EH (cell line): Measurements from ENCODE around the gene USP19.

Source experiments
- DNase-seq: peaks from one replicate; pipeline ENCODE4 v3.0.0-alpha.2; 2015; ENCODE audit warnings: low read depth

USP19 gene

DNA sequence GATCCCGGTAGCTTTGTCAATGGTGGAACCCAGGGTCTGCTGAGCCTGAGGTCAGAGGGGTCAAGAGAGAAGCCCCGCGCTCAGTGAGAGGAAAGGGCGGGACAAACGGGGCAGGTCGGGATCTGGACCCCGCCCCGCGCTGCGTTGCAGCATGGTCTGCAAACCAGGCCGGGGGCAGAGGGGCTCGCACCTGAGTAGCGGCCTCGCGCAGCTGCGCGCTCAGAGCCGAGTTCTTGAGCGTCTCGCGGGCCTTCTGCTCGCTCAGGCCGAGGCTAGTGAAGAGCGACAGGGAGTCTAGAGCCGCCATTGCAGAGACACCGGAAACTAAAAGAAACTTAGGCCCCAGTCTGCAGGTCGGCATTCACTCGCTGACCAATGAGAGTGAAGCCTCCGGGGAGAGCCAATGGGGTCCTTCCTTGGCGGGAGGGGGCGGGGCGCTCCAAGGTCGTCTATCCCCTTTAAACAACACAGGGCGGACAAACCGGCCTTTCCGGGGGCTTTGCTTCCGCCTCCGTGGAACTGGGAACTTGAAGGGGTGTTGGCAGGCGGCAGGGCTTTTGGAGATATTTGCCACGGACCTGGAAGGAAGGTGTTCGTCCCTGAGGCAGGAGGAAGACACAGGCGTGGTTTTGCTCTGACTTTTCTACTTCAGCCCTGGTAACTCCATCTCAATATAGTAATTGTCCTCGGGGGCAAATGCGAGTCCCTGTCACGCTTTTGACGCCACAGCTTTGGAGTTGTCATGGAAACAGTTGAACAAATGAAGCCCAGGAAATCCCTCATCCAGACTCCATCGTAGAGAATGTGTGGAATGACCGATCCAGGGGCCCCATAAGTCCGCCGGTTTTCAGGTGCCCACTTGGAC, 16.0 kb downstream of the USP19 start, which contains the start of gene QARS1:
TSS of gene QARS1 (minus strand) at position 331 of the 865 bp plus-strand sequence. CDS start at position 307, 24 bp downstream.
- peak; percentile 97 for DNase-seq

DNA sequence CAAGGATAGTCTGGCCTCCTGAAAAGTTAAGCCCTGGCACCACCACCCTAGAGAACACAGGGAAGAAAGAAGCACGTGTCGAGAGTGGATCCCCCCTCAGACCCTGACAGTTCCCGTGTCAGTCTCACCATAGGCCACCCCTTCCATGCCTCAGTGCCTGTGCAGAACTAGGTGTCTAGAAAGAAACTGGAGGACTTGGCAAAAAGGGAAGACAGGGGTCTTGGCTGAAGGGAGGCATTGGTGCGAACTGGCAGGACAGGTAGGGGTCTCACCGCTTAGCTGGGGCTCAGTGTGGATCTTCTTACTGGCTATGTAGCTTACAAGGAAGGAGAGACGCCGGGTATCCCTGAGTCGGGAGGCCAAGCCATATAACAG, 16.6 kb downstream of the USP19 start:
- no peak for DNase-seq

DNA sequence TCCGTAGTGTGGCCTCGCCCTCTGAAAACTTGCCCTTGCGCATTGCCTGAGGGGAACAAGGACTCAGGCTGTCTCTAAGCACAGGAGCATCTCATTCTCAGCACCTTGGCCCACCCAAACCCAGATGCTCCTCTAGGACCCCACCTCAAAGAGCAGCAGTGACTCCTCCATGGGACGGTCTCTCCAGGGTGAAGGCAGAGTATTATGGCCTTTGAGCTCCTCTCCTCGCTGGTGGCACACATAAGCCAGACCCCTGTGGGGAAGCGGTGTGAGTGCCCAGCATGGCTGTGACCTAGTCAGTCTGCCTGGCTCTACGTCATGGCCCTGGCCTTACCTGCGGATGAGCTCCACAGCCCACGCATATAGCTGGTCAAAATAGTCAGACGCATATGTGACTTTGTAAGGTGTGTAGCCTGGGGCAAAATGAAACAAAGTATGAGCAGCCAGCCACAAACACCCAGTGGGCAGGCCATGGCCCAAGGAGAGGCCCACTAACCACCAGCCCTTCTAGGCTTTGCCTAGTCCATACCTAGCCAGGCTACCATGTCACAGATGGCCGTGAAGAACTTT, 20.5 kb downstream of the USP19 start:
- DNase-seq, result no peak

DNA sequence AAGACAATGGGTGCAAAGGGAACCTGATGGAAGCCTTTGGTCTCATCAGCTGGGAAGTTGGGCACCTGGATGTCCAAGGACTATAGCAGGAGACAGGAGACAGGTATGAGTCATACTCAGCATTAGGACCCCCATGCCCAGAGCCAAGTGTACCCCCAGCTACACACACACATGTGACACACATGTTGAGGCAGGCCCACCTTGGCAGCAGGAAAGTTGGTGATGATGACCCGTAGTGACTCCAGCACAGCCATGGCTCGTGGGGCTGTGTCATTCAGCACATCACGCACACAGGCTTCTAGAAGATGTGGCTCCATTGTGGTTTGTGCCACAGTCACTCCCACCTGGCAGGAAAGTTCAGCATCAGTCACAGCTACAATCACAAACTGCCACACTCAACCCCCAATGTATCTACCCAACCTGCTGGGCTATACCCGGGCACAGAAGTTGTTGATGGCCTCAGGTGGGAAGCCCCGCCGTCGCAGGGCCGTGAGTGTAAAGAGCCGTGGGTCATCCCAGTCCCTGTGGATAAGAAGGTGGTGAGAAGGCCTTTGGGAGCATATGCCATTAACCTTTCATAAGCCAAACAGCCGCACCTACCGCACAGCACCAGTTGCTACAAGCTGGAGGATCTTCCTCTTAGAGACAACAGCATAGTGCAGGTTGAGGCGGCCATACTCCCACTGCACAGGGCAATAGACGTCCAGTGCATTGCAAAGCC, 21.6 kb downstream of the USP19 start:
- DNase-seq, result no peak

DNA sequence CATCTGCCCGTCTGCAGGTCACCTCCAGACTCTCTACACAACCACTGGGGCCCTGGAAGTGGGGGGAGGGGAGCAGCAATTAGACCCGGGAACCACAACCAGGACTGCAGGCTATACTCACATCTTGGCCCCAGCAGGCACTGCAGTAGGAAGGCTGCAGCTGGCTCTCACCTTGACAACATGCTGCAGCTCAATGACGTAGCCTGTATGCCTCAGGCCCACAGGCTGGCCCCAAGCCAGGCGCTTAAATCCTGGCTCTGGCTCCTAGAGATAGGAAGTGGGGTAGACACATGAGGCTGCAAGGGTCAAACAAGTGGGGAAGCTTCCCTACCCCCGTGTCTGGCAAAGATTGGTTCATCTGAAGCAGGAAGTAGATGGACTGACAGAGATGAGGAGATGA, 22.2 kb downstream of the USP19 start:
- no peak for DNase-seq

DNA sequence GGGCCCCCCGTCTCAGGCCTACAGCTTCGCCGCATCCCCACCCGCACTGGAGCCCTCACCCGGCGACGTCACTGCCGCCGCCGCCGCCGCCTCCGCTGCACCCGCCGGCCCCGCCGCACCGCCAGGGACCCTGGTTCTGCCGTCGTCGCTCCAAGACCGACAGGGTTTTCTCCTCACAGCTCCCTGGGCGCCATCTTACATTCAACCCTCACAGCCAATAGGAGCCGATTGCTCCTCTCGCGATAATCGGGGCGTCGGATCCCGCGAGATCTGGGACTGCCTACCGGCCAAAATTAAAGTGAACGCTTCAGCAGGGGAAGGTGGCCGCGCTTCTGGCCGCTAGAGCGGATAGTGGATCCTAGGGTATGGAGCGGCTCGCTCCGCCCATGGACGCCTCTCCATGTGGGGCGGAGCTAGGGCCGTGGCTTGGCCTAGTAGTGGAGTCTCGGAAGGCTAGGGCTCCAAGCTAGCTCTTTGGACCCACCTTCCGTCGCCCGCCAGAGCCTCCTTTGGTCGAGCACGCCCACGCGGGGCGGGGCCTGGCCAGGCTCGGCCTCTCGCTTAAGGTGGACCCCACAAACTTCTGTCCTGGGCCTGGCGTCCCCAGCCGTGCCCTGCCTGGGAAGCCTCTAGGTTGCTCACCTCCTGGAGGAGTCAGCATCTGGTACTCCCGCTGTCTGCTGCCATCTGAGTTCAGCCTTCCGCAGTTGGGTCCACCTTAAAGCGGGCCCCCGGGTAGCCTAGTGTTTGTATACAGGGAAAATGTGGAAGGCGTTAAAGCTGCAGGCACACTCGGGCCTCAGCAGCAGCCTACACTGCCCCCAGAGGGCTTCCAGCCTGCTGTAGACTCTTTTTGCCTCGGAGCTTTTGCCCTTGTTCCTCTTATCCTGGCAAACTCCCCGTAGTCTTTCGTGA, 26.5 kb downstream of the USP19 start, which contains the start of gene QRICH1:
TSS of gene QRICH1 (minus strand) at position 219 of the 915 bp plus-strand sequence. CDS start 17,054 bp downstream, outside the sequence.
- DNase-seq, result peak; percentile 99

DNA sequence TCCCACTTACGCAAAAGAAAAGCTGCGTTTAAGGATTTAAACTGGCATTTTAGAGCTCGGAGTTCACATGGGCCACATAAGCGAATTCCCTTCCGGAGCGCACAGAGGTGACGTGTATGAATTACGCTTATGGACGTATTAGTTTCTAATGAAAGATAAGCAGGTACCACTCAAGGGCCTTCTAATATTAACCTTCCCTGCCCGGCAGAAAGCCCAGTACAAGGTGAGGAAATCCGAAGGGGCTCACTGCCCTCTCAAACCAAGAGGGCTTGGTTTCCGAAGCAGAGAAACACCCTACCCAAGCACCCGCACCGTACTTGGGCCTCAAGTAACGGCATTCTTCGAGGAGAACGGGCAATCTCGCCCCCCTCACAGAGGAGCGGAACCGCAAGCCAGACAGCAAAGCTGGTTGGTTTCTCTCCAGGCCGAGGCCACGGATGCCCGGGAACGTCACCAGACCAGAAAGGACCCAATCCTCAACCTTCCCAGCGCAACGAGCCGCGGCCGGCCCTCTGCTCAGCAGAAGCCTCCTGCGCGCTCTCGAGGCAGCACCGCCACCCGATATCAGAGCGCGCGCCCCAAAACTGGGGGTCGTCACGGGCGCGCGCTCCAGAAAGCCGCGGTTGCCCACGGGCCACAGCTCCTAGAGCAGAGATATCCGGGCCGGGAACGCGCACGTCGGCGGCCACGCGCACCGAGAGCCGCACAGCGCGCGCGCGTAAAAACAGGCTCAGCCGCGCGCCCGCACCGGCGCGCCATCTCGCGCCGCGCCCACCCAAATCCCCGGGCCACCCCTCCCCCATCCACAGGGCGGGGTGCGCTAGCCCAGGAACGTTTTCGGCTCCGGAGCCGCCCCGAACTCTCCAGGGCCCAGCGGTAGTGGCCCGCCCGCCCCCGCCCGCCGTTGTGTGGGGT, 27.4 kb downstream of the USP19 start:
- peak; percentile 83 for DNase-seq

DNA sequence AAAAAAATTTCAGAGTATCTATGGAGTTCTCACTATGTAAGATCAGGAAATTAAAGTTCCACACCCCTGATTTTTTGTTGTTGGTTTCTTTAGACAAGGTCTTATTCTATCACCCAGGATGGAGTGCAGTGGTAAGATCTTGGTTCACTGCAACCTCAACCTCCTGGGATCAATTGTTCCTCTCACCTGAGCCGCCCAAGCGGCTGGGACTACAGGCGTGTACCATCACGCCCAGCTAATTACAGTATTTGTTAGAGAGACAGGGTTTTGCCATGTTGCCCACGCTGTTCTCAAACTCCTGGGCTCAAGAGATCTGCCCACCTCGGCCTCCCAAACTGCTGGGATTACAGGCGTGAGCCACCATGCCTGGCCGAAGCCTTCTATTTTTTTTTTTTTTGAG, 39.2 kb downstream of the USP19 start:
- DNase-seq, result no peak

DNA sequence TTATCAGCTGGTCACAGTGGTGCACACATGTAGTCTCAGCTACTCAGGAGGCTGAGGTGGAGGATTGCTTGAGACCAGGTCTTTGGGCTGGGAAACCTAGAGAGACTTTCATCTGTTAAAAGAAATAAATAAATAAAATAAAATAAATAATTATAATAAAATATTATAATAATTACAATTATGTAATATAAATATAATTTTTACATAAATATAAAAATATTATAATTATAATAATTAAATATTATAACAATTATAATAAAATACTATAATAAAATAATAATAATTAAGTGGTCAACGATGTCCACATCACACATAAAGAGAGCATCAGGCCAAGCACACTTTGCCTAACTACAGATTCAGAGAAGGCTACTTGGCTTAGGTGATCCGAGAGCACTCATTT, 41.4 kb downstream of the USP19 start:
- no peak for DNase-seq

DNA sequence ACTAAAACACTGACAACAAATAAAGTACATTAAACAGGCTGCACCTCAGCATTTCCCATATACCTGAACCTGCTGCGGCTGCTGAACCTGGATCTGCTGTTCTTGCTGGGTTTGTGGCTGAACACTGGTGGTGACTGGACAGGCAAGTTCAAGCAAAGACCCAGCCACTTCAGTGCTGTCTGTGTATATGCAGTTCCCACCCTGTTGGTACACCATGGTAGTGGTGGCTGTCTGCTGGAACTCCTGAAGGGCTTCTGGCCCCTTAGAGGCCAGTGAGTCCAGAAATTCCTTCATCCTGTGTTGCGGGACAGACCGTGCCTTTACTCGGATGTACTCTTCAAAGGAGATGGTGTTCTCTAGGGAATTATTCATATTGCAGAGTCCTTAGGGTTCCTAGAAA, 44.0 kb downstream of the USP19 start:
- DNase-seq, result no peak

DNA sequence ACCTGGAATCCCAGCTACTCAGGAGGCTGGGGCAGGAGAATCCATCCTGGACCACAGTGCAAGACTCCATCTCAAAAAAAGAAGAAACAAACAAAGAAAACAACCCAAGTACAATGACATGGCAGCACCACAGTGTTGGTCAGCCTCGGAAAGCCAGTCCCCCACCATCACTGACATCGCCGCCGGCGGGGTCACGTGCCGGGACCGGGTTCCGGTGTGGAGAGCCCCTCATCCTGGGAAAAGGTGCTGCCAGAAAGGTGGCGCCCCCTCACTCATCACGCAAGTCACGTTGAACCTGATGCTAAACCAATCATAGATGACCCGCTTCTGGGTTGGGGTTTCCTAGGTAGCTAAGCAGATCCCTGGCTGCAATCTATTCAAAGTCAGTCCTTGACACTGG, 44.5 kb downstream of the USP19 start:
- DNase-seq, result no peak
